ENCODE measurements around the gene RBM42.
A peak's percentile ranks its signal among the peaks of the same experiment; 100 is the strongest.
"Not testable (repeated sequence)": the region's sequence is repeated elsewhere in the genome, so short reads cannot be mapped to it uniquely, and the experiment has no call there.

RBM42 gene, protein sequence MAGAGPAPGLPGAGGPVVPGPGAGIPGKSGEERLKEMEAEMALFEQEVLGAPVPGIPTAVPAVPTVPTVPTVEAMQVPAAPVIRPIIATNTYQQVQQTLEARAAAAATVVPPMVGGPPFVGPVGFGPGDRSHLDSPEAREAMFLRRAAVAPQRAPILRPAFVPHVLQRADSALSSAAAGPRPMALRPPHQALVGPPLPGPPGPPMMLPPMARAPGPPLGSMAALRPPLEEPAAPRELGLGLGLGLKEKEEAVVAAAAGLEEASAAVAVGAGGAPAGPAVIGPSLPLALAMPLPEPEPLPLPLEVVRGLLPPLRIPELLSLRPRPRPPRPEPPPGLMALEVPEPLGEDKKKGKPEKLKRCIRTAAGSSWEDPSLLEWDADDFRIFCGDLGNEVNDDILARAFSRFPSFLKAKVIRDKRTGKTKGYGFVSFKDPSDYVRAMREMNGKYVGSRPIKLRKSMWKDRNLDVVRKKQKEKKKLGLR

DNA sequence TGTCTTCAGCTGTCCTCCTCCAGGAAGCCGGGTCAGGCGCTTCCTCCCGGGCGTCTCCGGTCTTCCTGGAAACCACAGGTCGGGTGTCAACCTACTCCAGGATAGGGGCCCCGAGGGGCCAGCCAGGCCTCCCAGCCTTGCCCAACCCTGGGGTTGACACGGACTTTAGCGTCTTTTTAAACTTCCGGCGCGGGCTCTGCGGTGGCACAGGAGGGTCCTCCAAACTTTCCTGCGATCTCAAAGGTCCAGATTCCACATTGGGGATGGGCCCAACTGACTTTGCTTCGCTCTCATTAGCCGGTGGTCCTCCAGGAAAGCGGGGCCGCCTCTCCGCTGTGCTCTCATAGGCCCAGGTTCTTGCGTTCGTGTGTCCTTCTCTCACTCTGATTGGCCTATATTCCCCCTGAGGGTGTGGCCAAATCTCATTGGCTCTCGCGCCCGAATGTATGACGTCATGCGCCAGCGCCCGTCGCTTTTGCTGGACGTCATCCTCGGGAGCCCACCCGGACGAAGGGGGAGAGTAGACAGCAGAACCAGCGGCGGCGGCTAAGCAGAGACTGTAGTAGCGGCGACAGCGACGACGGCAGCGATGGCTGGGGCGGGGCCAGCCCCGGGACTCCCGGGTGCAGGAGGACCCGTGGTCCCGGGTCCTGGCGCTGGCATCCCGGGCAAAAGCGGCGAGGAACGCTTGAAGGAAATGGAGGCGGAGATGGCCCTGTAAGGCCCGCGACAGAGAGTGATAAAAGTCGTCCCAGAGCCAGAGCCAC, at the start of gene RBM42:
RBM42 (plus strand) TSS at position 472 of the 767 bp plus-strand sequence; CDS start at position 590, 118 bp downstream.
- DNase-seq (ENCODE audit: low read depth in 2 of 3, low spot score in 1 of 3), result peak; percentile 94 to 98 (median 94)

DNA sequence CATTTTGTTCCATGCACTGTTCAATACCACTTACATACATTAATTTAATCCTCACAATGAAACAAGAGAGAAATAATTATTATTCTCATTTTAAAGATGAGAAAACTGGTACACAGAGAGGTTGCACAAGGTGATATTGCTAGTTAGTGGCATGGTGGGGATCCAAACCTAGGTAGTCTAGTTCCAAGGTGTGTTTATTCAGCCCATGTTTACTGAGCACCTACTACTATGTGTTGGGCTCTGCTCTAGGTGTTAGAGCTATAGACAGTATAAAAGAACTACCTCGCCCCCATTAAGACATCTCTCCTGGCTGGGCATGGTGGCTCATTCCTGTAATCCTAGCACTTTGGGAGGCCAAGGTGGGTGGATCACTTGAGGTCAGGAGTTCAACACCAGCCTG, 46.1 kb upstream of the RBM42 start:
- DNase-seq (ENCODE audit: low read depth in 2 of 3, low spot score in 1 of 3), result no peak

DNA sequence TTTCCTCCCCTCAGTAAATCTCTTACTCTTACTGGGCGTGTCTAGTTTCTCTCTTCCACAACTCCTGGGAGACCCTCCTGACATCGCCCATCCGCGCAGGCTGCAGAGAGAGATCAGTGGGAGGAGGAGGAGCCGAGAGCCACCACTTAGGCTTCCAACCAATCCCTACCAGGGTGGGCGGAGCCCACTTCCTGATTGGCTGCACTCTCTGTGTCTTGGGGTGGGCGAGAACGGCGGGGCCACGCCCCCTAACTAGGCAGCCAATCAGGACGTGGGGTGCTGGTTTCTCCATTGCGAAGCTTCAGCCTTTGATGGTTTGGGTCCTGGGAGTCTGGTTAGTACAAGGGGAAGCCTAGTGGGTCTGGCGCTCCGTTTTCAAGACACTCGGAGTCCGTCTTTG, 43.0 kb upstream of the RBM42 start, which contains the start of gene PMIS2:
PMIS2 (plus strand) TSS at position 326 of the 400 bp plus-strand sequence. CDS start 87 bp downstream, outside the sequence.
- DNase-seq (ENCODE audit: low read depth in 2 of 3, low spot score in 1 of 3), result peak in 1 of 3 donors; percentile 13

DNA sequence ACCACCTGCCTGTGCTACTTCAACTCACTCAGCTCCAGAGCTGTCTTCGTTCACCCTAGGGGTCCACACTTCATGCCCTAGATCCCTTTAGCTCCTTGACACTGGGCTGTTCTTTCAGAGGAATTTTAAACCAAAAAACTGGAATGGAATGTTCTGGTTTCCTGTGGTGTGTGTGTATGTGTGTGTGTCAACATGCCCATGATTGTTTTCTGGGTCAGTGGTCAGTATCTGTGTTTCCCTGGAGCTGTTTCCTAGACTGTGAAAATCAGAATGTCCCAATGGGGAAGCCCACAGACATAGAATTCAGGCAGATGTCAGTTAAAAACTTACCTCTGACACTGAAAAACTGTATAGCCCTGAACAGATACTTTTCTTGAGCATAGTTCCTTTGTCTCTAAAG, 41.5 kb upstream of the RBM42 start:
- DNase-seq (ENCODE audit: low read depth in 2 of 3, low spot score in 1 of 3), result no peak

DNA sequence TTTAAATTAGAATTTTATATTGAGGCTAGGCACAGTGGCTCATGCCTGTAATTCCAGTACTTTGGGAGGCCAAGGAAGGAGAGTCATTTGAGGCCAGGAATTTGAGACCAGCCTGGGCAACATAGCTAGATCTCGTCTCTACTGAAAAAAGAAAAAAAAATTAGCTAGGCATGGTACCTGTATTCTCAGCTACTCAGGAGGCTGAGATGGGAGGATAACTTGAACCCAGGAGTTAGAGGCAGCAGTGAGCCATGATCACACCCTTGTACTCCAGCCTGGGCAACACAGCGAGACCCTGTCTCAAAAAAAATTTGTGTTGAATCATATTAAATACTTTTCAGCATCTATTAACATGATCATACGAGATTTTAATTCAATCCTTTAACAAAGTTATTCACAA, 38.0 kb upstream of the RBM42 start:
- DNase-seq (ENCODE audit: low read depth in 2 of 3, low spot score in 1 of 3), result no peak

DNA sequence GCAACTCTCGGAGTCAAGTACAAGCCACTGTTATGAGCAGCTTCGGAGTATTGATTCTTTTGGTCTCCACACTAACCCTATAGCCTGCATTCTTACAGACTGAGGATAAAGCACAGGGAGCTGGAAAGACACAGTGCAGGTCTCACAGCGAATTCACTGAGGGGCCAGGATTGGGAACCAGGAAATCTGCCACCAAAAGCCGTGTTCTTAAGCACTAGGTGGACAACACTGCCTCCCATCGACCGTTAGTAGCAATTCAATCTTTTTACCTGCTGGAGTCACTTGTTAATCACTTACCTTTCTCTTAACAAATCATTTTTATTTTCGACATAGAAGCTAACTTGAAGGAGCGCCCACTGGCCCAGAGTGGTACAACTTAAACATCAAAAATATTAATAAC, 36.6 kb upstream of the RBM42 start:
- DNase-seq (ENCODE audit: low read depth in 2 of 3, low spot score in 1 of 3), result no peak

DNA sequence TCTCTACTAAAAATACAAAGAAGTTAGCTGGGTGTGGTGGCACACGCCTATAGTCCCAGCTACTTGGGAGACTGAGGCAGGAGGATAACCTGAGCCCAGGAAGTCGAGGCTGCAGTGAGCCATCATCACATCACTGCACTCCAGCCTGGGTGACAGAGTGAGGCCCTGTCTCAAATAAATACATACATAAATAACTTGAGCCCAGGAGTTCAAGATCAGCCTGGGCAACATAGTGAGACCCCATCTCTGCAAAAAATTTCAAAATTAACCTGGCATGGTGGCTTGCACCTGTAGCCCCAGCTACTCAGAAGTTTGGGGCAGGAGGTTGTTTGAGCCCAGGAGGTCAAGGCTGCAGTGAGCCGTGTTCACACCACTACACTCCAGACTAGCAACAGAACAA, 33.8 kb upstream of the RBM42 start:
- not testable (repeated sequence) for DNase-seq (ENCODE audit: low read depth in 2 of 3, low spot score in 1 of 3)

DNA sequence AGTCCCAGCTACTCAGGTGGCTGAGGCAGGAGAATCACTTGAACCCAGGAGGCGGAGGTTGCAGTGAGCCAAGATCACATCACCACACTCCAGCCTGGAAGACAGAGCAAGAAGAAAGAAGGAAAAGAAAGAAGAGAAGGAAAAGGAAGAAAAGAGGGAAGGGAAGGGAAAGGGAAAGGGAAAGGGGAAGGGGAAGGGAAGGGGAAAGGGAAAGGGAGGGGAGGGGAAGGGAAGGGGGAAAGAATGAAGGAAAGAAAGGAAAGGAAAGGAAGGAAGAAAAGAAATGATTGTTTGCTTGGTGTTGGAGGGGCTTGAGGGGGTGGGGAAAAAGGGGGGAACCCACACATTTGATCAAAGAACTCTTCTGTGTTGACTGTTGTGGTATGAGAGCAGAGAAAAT, 32.9 kb upstream of the RBM42 start:
- no peak for DNase-seq (ENCODE audit: low read depth in 2 of 3, low spot score in 1 of 3)

DNA sequence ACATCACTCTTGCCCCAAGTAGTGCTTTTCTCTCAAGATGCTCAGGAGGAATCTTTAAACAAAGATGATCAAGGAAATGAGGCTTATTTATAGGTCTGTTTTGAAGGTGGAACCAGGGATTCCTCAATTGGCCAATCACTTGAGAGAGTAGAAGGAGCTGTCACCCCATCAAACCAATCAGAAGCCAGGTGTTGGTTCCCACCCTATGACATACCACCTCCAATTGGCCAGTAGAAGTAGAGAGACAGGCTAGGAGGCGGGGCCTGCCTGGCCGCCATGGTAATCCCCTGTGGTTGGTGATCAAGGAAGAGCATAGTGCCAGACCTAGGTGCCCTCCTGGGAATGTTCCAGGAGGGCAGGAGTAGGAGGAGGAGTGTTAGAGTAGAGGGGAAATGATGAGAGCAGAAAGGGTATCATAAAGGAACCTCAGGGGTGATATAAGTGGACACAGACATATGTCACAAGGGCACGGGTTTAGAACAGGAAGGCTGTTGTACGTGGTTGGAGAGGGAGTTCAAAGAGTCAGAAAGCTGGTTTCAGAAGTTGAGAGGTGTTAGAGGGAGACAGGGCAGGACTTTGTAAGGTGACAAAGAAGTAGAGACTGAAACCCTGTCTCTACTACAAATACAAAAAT, 32.4 kb upstream of the RBM42 start:
- DNase-seq (ENCODE audit: low read depth in 2 of 3, low spot score in 1 of 3), result peak in 1 of 3 donors; percentile 14

DNA sequence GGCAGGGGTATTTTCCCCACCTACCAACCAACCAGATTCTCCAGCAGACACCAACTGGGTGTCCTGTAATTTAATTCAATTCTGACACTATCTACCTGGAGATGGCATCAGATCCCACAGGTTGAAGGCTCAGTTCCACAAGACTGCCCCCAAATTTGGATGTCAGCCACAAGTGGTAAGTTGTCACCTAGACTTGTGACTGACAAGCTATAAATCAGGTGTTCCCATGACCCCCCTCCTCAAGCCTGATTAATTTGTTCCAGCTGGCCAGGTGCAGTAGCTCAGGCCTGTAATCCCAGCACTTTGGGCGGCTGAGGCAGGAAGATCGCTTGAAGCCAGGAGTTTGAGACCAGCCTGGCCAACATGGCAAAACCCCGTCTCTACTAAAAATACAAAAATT, 26.9 kb upstream of the RBM42 start:
- no peak for DNase-seq (ENCODE audit: low read depth in 2 of 3, low spot score in 1 of 3)

DNA sequence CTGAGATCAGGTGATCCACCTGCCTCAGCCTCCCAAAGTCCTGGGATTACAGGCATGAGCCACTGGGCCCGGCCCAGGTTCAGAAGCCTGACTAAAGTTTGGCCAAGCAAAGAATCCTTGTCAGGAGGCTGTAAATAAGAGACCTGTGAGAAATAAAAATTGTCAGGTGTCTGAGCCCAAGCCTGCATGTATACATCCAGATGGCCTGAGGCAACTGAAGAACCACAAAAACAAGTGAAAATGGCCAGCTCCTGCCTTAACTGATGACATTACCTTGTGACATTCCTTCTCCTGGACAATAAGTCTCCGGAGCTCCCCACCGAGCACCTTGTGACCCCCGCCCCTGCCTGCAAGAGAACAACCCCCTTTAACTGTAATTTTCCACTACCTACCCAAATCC, 24.4 kb upstream of the RBM42 start:
- DNase-seq (ENCODE audit: low read depth in 2 of 3, low spot score in 1 of 3), result not testable (repeated sequence)

DNA sequence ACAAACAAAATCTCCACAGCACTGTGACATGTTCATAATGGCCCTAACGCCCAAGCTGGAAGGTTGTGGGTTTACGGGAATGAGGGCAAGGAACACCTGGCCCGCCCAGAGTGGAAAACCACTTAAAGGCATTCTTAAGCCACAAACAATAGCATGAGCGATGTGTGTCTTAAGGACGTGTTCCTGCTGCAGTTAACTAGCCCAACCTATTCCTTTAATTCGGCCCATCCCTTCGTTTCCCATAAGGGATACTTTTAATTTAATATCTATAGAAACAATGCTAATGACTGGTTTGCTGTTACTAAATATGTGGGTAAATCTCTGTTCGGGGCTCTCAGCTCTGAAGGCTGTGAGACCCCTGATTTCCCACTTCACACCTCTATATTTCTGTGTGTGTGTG, 21.7 kb upstream of the RBM42 start:
- DNase-seq (ENCODE audit: low read depth in 2 of 3, low spot score in 1 of 3), result not testable (repeated sequence)

DNA sequence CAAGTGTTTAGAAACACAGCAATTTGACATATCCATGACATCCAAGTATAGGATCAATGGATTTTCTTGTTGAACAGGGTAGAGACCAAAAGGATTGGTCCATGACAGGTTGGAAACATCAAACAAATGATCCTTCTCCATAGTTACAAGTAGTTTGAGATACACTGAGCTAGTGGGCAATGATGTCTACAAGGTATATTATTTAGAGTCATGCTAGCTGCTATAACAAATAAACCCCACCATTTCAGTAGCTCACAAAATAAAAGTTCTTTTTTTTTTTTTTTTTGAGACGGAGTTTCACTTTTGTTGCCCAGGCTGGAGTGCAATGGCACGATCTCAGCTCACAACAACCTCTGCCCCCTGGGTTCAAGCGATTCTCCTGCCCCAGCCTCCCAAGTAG, 21.2 kb upstream of the RBM42 start:
- no peak for DNase-seq (ENCODE audit: low read depth in 2 of 3, low spot score in 1 of 3)

DNA sequence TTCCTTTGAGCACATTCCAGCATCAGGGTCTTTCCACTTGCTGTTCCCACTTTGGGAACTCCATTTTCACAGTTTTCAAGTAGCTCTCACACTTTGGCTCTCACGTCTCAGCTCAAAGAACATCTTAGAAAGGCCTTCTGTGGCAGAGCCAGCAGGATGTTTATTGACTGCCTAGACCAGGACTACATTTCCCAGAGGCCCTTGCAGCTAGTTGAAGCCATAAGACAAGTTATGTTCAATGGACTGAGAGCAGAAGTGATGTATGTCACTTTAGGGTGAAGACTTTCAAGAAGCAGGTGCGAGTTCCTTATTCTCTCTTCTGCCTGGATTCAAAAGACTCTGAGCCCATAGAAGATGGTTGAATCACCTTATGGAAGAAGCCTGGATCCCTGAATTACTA, 20.6 kb upstream of the RBM42 start:
- no peak for DNase-seq (ENCODE audit: low read depth in 2 of 3, low spot score in 1 of 3)

DNA sequence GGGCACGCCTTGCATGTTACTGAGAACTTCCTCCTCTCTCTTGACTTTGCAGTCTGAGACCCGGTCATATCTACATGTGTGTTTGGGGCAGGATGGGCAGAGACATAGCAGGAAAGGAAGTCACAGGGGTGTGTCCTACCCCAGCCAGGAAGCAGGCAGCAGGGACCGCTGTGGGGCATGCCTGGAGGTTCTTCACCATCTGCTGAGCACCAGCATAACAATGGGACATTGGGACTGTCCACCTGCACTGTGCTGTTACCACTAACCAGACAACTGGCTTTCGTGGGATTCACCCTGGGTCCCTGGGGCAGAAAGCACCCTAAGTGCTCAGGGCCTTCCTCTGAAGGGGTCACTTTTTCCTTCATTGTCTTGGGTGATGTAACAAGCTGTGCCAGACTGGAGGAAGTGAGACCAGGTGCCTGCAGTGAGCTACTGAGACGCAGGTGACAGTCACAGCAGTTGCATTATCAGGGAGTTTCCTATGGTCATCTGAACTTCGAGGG, 18.9 kb upstream of the RBM42 start:
- DNase-seq (ENCODE audit: low read depth in 2 of 3, low spot score in 1 of 3), result no peak

DNA sequence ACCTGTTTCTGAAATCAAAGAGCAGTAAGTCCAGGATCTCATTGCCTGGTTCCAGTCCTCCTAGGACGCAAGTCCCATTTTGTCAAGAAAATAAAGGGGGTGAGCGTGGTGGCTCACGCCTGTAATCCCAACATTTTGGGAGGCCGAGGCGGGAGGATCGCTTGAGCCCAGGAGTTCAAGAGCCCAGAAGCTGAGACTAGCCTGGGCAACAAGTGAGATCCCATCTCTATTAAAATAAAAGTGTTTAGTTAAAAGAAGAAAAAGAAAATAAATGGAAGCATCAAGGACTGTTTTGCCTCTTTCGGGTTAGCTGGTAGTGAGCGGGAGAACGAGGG, 16.6 kb upstream of the RBM42 start:
- no peak for DNase-seq (ENCODE audit: low read depth in 2 of 3, low spot score in 1 of 3)

DNA sequence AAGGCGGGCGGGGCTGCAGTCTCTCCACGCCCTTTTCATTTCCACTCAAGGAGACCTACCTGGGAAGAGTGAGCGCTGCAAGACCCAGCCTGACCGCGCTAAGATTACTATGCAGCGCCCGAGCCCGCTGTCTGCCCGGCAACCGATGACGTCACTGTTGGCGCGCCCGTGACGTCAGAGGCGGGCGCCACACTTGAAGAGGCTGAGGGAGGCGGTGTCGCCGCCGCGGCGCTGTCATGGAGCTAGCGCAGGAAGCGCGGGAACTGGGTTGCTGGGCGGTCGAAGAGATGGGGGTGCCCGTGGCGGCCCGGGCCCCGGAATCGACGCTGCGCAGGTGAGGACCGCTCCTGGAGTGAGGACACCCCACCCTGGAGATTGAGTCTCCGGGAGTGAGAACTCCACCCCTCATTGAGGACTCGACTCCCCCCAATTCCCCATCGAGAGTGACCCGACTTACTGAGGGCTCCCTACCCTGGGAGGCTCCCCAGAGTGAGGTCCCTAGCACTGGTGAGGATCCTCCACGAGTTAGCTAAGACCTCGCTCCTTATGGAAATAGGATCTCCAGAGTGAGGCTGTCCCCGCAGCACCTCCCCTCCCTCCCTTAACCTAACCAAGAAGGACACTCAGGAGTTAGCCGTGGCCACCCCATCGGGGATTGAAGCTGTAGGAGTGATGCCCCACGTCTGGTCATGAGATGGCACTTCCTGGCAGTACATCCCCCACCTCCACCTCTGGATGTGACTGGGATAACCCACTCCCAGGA, 16.1 kb upstream of the RBM42 start, which contains the start of gene HAUS5:
HAUS5 (plus strand) TSS at position 177 of the 763 bp plus-strand sequence; CDS start at position 237, 60 bp downstream.
- peak; percentile 91 to 97 (median 92) for DNase-seq (ENCODE audit: low read depth in 2 of 3, low spot score in 1 of 3)

DNA sequence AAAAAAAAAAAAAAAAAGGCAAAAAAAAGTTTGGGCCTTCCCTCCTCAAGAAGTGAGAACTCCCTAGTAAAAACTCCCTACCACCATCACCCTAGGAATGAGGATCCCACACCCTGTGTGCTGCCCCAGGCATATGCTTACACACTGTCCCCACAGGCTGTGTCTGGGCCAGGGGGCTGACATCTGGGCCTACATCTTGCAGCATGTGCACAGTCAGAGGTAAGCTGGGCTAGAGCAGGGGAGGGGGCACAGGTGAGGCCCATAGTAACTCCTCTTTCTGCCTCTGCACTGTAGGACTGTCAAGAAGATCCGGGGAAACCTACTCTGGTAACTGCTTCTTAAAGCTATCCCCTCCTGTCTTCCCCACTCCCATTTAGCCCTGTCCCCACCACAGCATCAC, 15.3 kb upstream of the RBM42 start:
- no peak for DNase-seq (ENCODE audit: low read depth in 2 of 3, low spot score in 1 of 3)

DNA sequence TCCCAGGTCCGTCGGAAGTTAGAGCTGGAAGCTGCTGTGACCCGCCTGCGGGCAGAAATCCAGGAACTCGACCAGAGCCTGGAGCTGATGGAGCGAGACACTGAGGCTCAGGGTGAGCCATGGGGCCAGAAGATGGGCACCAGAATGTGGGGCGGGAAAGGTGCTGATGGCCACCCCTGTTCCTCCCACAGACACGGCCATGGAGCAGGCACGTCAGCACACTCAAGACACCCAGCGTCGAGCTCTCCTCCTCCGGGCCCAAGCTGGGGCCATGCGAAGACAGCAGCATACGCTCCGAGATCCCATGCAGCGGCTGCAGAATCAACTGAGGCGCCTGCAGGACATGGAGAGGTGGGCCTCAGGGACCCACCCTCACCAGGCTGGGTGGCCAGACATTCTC, 13.8 kb upstream of the RBM42 start:
- no peak for DNase-seq (ENCODE audit: low read depth in 2 of 3, low spot score in 1 of 3)

DNA sequence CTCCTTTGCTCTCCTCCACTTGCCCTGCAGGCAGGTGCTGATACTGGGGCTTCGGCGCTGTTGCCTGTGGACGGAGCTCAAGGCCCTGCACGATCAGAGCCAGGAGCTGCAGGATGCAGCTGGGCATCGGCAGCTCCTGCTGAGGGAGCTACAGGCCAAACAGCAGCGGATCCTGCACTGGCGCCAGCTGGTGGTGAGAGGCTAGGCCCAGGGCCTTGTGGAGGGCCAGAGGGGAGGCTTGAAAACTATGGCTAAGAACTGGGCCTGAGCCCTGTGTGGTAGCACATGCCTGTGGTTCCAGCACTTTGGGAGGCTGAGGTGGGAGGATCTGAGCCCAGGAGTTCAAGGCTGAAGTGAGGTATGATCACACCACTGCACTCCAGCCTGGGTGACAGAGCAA, 10.0 kb upstream of the RBM42 start:
- no peak for DNase-seq (ENCODE audit: low read depth in 2 of 3, low spot score in 1 of 3)
